HG03521 (cell line): ENCODE measurements around the gene SLC35E2B.
"Not testable (repeated sequence)": the region's sequence is repeated elsewhere in the genome, so short reads cannot be mapped to it uniquely, and the experiment has no call there.

ENCODE experiments used
- ATAC-seq: cut with Tn5 transposase; IDR thresholded peaks from one replicate; pipeline ENCODE4 v1.9.1; 2021; ENCODE audit warnings: mild to moderate bottlenecking, moderate library complexity; ENCODE audit not compliant: unreplicated experiment

Gene SLC35E2B

GRCh38 chr1:1692714-1693647 is at the start of gene SLC35E2B:
SLC35E2B (minus strand) TSS chr1:1692795; CDS start chr1:1676699, 16,096 bp downstream.
- ATAC-seq: peak; percentile 74

GRCh38 chr1:1741013-1741412 is 48.4 kb upstream of the SLC35E2B start:
- ATAC-seq: not testable (repeated sequence)

- ATAC-seq: not testable (repeated sequence)
Measured at GRCh38 chr1:1738799-1739337, 46.3 kb upstream of the SLC35E2B start.

GRCh38 chr1:1737675-1738590 is 45.3 kb upstream of the SLC35E2B start:
- not testable (repeated sequence) for ATAC-seq

GRCh38 chr1:1732381-1732780 is 39.8 kb upstream of the SLC35E2B start:
- ATAC-seq: no peak

GRCh38 chr1:1730870-1731269 is 38.3 kb upstream of the SLC35E2B start:
- ATAC-seq: no peak

GRCh38 chr1:1730230-1730629 is 37.6 kb upstream of the SLC35E2B start:
- not testable (repeated sequence) for ATAC-seq

GRCh38 chr1:1729116-1729816 is 36.7 kb upstream of the SLC35E2B start:
- ATAC-seq: not testable (repeated sequence)

- not testable (repeated sequence) for ATAC-seq
Measured at GRCh38 chr1:1728308-1729005, 35.9 kb upstream of the SLC35E2B start.

GRCh38 chr1:1727131-1727651 is 34.6 kb upstream of the SLC35E2B start:
- ATAC-seq: not testable (repeated sequence)

- not testable (repeated sequence) for ATAC-seq
Measured at GRCh38 chr1:1726088-1726487, 33.5 kb upstream of the SLC35E2B start.

GRCh38 chr1:1724035-1724864 is 31.7 kb upstream of the SLC35E2B start, which contains the start of gene CDK11A:
CDK11A (minus strand) TSS chr1:1724357; CDS start chr1:1722818, 1,539 bp downstream.
- ATAC-seq: peak; percentile 95

- ATAC-seq: no peak
Measured at GRCh38 chr1:1721201-1721600, 28.6 kb upstream of the SLC35E2B start.

GRCh38 chr1:1715109-1715883 is 22.7 kb upstream of the SLC35E2B start:
- ATAC-seq: not testable (repeated sequence)

GRCh38 chr1:1707897-1708296 is 15.3 kb upstream of the SLC35E2B start:
- not testable (repeated sequence) for ATAC-seq

- ATAC-seq: not testable (repeated sequence)
Measured at GRCh38 chr1:1707241-1707640, 14.6 kb upstream of the SLC35E2B start.

GRCh38 chr1:1705623-1706022 is 13.0 kb upstream of the SLC35E2B start:
- ATAC-seq: not testable (repeated sequence)
